HEK293T (cell line): ENCODE measurements around the gene ELK3.

Source experiments
- BHLHE40 ChIP-seq: fragments of 450-650 bp; IDR thresholded peaks from 2 replicates; pipeline ENCODE4 v1.6.1; 2016; ENCODE audit warnings: mild to moderate bottlenecking, moderate library complexity, borderline replicate concordance
- ELF4 ChIP-seq: fragments of 450-650 bp; IDR thresholded peaks from 2 replicates; pipeline ENCODE4 v1.6.1; 2017; ENCODE audit warnings: antibody characterized with exemption
- FOXA1 ChIP-seq: fragments of 450-650 bp; IDR thresholded peaks from 2 replicates; pipeline ENCODE4 v1.6.1; 2016; ENCODE audit warnings: mild to moderate bottlenecking
- FOXK2 ChIP-seq: fragments of 450-650 bp; IDR thresholded peaks from 2 replicates; pipeline ENCODE4 v1.6.1; 2016; ENCODE audit warnings: mild to moderate bottlenecking
- FOXM1 ChIP-seq: fragments of 450-650 bp; IDR thresholded peaks from 2 replicates; pipeline ENCODE4 v1.6.1; 2017; ENCODE audit warnings: mild to moderate bottlenecking, borderline replicate concordance
- NFRKB ChIP-seq: fragments of 450-650 bp; IDR thresholded peaks from 2 replicates; pipeline ENCODE4 v1.6.1; 2016; ENCODE audit warnings: mild to moderate bottlenecking, moderate library complexity
- SP1 ChIP-seq: fragments of 450-650 bp; IDR thresholded peaks from 2 replicates; pipeline ENCODE4 v1.6.1; 2017
- ZNF384 ChIP-seq: fragments of 450-650 bp; IDR thresholded peaks from 2 replicates; pipeline ENCODE4 v1.6.1; 2016

GRCh38 chr12:96263449-96263902 lies 69.3 kb downstream of the ELK3 start:
- TF ChIP-seq ELF4, result no peak
- TF ChIP-seq SP1, result no peak
- no peak for TF ChIP-seq BHLHE40
- TF ChIP-seq NFRKB, result no peak
- TF ChIP-seq FOXA1, result no peak
- TF ChIP-seq FOXM1, result no peak
- TF ChIP-seq FOXK2, result no peak
- TF ChIP-seq ZNF384, result no peak
